NCI-H2196 treated with DMSO at 0.1 percent for 48 hours (cell line): ENCODE data around the gene ELMOD1.

Experiments used
- DNase-seq: peaks from one replicate; lab custom pipeline; 2025; ENCODE audit not compliant: unreplicated experiment; lab: John Stamatoyannopoulos, UW

Gene ELMOD1

DNA sequence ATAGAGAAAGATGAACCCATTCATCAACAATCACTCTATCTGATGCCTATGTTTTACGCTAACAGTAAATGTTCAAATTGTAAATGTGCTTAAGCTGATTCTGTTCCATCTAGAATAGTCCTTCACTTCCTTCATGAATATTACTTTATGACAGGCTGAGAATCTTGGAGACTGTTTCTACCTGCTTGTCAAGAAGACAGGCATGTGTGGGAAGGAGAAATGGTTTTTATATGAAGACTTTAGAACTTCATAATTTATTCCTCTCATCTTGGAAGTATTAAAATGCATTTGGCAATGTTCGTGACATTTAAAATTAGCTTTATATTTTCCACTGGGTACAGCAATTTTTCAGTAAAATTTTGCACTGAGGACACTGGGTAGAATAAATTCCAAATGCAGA is 41.0 kb downstream of the ELMOD1 start:
- DNase-seq = no peak

DNA sequence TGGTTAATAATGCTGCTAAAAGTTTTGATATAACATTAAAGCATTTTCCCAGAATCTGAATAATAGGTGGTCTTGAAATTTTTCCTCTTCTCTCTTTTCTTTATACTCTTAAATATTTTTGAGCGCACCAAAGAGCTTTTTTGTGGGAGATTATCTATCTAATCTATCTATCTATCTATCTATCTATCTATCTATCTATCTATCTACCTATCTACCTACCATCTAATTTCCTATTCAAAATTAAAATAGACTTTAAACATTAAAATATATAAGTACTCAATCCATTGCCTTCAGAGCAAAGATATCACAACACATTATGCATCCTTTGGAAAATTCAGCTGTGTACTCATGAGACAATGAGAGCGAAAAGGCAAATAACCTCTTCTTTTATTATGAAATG is 55.8 kb downstream of the ELMOD1 start:
- no peak for DNase-seq

- no peak for DNase-seq
Observed at GRCh38 chr11:107648242-107648641, 57.3 kb downstream of the ELMOD1 start.

- DNase-seq = no peak
Observed at GRCh38 chr11:107651672-107652071, 60.7 kb downstream of the ELMOD1 start.

- no peak for DNase-seq
Observed at GRCh38 chr11:107653076-107653475, 62.1 kb downstream of the ELMOD1 start.

- no peak for DNase-seq
Observed at GRCh38 chr11:107655602-107656001, 64.7 kb downstream of the ELMOD1 start.

DNA sequence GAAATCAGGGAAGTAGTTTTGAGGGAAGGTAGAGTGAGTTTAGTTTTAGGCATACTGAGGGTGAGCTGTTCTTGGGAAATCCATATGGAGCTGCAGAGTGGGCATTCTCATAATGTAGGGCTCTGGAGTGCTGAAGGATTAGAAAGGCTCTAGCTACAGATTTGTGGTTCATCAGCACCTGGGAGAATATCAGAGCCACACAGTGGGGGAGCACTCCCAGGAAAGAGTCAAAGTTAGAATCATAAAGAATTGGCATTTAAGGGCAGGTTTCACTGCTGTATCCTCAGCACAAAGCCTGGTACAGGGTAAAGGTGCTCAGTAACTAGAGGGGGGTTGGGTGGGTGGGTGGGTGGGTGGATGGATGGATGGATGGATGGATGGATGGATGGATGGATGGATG is 68.4 kb downstream of the ELMOD1 start:
- no peak for DNase-seq

DNA sequence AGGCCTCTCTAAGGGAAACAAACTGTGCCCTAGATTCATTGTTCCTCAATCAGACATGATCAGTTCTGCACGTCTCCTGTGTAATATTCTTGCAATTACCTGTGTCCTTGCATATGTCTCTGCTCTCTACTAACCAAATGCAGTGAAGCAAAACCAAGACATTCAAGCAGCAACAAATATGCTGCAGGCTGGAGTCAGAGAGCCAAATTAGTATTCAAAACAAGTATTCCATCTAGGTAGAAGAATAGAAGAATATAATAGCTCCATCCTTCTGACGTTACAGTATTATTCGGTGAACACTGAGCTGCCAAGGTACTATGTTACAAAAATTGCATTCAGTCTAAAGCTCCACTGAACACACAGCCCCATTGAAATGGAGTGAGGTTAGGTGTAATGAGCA is 69.1 kb downstream of the ELMOD1 start:
- DNase-seq = no peak

GRCh38 chr11:107661656-107662055 is 70.7 kb downstream of the ELMOD1 start:
- no peak for DNase-seq

DNA sequence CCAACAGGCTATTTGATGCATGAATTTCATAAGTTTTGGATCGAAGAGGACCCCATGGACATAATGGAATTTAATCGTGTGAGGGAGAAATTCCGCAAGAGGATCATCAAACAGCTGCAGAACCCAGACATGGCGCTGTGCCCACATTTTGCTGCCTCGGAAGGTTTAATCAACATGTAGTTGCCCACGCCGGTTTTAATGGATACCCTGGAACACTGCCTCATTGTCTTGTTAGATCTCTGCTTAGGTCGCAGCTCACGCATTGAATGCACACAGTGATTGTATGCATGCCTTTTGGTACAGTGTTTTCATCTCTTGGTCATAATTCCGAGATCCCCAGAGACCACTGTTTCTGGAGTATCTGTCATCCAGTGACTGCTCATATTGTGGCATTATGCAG is 74.1 kb downstream of the ELMOD1 start:
- DNase-seq = no peak

DNA sequence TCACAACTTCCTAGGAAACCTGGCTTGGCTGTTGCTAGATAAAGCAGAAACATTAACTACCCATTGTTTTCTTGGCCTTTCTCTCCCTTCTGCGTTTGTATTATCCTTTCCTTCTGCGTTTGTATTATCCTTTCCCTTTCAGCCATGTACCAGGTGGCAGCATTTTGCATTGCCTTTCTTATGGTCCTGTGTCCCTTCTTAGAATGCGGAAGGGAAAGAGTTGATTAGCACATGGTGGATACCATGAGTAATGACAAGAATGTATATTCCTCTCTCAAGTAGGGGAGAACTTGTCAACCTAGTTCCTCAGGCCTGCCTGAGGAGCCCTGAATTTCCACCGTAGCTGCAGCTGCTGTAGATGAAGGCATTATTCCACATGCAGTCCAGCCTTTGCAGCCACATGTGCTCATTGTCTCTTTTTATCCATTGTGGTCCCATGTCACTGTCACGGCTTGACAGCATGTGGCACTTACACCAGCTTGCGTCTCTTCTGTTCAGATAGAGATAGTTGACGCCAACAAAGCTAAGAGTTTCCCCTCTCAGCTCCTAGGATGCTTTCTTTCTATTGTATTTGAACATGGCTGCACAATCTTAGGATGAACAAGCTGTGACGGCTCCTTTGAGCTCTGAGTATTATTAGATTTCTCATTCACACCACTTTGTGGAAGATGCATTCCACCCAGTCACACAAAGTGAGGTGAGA is 76.1 kb downstream of the ELMOD1 start:
- no peak for DNase-seq

- DNase-seq = no peak
Observed at GRCh38 chr11:107669191-107669740, 78.3 kb downstream of the ELMOD1 start.

DNA sequence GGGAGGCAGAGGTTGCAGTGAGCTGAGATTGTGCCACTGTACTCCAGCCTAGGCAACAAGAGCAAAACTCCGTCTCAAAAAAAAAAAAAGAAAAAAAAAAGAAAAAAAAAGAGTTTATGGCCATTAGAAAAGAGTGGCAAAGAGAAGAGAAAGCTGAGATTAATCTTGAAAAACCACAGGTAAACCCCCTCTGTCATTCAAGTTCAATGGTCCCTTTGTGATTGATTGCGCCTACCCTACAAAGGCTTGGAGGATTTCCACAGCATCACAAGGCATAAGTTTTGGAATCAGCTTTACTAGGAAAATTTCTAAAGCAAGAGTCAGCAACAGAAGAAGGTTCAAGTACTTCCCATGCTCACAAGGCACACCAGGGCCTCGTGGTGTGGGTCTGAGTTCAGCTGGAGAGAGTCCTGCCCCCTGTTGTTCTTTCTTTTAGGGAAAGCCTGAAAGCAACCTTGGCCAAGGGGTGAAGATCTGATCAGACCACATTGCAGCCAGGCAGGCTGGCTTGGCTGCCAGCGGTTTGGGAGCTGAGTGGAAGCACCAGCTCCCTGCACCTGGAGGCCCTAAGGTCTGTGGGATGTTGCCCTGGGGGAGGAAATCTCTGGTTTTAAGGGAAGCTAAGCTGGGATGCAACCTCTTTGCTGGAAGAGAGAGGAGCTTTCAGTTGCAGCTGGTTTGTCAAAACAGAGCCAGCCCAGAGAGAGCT is 79.1 kb downstream of the ELMOD1 start:
- DNase-seq = no peak

DNA sequence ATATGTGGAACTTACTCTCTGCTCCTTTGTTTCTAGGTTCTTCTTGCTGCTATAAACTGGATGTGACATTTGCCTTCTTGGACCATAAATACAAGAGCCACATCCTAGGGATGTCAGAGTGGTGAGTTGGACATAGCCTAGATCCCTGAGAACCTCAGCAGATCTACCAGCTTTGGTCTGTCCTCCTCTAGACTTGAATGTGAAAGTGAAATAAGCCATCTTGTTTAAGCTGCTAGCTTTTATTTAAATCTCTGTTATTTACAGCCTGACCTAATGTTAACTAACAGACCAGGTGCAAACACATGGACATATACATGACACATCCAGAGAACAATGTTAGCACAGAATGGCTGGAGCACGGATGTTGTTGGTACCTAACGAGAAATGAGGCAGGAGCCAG is 85.0 kb downstream of the ELMOD1 start:
- DNase-seq = no peak

DNA sequence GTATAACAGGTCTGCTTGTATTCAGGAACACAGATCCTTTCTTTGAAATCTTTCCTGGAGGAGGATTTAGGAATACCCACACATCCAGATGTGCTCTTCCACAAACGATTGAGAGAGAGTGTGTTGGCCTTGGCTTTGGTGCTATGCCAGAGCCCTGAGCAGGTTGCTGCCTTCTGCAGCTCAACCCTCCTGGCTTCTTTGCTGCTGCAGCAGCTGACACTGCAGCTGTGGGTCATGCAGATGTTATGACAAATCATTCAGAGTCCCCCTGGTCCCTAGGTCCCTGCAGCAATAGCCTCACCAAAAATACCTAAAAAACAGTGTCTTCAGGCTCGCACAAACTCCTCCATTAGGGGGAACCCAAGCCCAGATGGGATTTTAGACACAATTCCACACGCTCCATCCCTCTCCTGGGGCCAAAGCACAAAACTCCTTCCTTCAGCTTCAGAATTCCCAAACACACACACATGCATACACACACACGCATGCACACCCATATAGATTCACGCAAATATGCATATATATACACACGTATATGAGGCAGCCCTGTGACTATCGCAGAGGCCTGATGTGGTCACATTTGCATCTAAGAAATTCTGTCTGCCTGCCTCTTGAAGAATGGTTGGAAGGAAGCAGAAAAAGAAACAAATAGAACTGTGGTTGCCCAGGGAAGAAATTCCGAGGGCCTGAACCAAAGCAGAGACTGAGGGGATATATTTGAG is 85.5 kb downstream of the ELMOD1 start:
- DNase-seq = no peak

DNA sequence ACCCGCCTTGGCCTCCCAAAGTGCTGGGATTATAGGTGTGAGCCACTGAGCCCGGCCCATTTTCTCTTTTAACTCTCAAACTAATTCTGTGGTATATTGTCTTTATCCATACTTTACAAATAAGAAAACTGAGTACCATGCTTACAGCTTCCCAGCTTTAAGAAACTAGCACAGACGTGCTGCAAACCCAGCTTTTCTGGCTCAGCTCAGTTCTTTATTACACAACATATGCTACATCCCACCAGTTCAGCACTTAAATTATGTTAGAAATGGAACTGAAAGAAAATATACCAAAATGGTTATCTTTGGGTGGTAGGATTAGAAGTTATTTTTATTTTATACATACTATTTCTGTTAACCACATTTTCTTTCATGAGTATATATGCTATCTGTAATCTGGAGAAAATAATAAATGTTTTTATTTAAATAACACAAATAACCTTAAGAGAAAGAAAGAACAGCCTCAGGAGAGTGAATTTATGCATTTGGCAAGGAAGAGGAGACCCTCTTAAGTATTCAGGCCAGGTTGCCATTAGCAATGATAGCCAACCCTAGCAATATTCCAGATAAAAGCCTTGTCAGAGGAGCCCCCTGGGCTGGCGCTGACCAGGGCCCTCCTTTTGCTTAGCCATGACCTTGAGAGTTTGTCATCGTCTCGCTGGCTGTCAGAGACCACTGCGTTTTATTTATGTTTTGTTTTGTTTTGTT is 87.1 kb downstream of the ELMOD1 start:
- DNase-seq = no peak

DNA sequence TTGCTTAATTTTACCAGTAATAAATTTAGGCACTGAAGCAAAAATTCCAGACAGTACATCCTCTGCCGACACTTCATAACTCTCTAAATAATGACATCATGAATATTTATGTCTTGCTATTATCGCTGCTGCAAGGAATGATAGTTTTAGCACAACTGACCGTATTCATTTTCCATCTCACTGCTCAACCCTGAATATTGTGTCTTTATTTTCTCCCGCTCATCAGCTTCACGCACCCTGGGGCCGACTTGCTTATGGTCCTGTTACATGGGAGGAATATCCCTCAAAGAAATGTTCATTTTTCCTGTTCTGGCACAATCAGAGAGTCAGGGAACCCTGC is 87.7 kb downstream of the ELMOD1 start:
- DNase-seq = no peak

- no peak for DNase-seq
Observed at GRCh38 chr11:107679255-107680024, 88.5 kb downstream of the ELMOD1 start.

- no peak for DNase-seq
Observed at GRCh38 chr11:107682171-107682570, 91.2 kb downstream of the ELMOD1 start.

DNA sequence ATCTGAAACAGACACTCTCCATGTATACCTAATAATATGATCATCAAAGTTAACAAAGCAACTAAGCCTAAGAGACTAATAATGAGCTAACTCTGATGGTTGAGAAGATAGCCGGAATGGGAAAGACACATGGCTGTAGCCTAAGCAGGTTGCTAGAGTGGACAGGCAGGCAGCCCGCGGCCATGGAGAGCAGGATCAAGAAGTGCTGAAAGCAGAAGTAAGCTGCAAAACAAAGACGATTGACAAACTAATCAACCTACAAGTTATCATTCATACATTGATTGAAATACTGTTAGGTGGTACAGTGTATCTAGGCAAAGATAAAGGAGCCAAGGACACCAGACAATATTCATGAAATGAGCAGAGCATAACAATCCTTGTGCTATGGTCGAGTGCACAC is 91.6 kb downstream of the ELMOD1 start:
- no peak for DNase-seq

DNA sequence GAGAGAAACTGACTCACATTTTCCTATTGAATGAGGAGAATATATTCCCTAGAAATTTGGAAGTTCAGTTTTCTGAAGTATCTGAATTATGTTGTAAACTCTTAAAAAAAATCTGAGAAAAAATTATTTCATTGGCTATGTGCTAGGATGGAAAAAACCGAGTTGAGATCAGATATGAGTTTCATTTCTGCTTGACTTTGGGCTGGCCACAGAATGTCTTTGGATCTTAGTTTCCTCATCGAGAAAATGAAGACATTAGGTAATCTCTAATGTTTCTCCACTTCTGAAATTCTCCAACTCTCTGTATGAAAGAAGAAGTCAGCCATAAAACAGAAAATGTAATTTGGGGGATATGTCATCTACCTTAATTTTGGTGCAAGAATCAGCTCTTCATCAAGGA is 92.1 kb downstream of the ELMOD1 start:
- DNase-seq = no peak
